ENCODE data around the gene PEX10. TPM values are rescaled to one million over a fixed set of nuclear protein-coding genes. Genes with fewer than 3 reads are reported as not detected.

Gene PEX10
- total RNA-seq, 2 donors from 2014 or later = 12.1 to 27.9 TPM

- Histone ChIP-seq H3K9me3 (no peaks in the 10 kb centered on the region), H3K4me3 (no peak overlapping the region), H3K36me3 (no peaks in the 10 kb centered on the region), H3K27ac (no peak overlapping the region), H3K4me1 (ENCODE audit: control insufficient read depth in 1 of 2, low read depth in 2 of 2) (no peaks in the 10 kb centered on the region), H3K27me3 (replicated peaks; ENCODE audit: insufficient read depth) (no peaks in the 10 kb centered on the region)
- ATAC-seq (ENCODE audit: insufficient number of reproducible peaks, low FRiP score, low read depth) (no peak), DNase-seq (ENCODE audit: low spot score) (no peak)
- TF ChIP-seq CTCF (IDR thresholded peaks at IDR 0.05) = no peak
These were observed 34.5 kb upstream of the PEX10 start for GRCh38 chr1:2446861-2447260.

- no peaks in the 10 kb centered on the region for H3K4me1 ChIP-seq (ENCODE audit: control insufficient read depth in 1 of 2, low read depth in 2 of 2)
- no peak overlapping the region for H3K27ac ChIP-seq
- TF ChIP-seq CTCF (IDR thresholded peaks at IDR 0.05) = no peak
- H3K9me3 ChIP-seq = no peaks in the 10 kb centered on the region
- ATAC-seq (ENCODE audit: insufficient number of reproducible peaks, low FRiP score, low read depth) = no peak
- H3K36me3 ChIP-seq = no peaks in the 10 kb centered on the region
- H3K4me3 ChIP-seq = no peak overlapping the region
- DNase-seq (ENCODE audit: low spot score) = no peak
- H3K27me3 ChIP-seq (replicated peaks; ENCODE audit: insufficient read depth) = no peaks in the 10 kb centered on the region
These were observed 34.0 kb upstream of the PEX10 start for GRCh38 chr1:2446394-2446793.

DNA sequence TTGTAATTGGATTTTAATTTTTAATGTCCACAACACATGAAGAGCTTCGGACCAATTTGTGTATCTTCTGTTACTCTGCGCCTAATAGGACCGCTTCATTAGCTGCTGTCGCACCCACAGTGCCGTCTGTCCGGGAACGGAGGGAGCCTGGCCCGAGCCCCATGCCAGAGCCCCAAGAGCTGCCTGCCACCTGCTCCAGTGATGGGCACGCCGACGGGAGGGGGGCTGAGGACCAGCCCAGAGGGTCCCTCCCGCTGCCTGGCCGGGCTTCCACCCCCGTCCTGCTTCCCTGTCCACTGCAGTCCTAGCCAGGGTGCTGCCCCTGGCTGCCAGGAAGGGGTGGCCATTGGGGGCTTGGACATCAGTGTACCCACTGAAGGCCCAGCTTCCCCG is 33.5 kb upstream of the PEX10 start:
- H3K9me3 ChIP-seq = no peaks in the 10 kb centered on the region
- no peak for DNase-seq (ENCODE audit: low spot score)
- no peaks in the 10 kb centered on the region for H3K4me1 ChIP-seq (ENCODE audit: control insufficient read depth in 1 of 2, low read depth in 2 of 2)
- H3K27me3 ChIP-seq (replicated peaks; ENCODE audit: insufficient read depth) = no peaks in the 10 kb centered on the region
- no peak overlapping the region for H3K27ac ChIP-seq
- ATAC-seq (ENCODE audit: insufficient number of reproducible peaks, low FRiP score, low read depth) = no peak
- H3K4me3 ChIP-seq = no peak overlapping the region
- TF ChIP-seq CTCF (IDR thresholded peaks at IDR 0.05) = no peak
- no peaks in the 10 kb centered on the region for H3K36me3 ChIP-seq

DNA sequence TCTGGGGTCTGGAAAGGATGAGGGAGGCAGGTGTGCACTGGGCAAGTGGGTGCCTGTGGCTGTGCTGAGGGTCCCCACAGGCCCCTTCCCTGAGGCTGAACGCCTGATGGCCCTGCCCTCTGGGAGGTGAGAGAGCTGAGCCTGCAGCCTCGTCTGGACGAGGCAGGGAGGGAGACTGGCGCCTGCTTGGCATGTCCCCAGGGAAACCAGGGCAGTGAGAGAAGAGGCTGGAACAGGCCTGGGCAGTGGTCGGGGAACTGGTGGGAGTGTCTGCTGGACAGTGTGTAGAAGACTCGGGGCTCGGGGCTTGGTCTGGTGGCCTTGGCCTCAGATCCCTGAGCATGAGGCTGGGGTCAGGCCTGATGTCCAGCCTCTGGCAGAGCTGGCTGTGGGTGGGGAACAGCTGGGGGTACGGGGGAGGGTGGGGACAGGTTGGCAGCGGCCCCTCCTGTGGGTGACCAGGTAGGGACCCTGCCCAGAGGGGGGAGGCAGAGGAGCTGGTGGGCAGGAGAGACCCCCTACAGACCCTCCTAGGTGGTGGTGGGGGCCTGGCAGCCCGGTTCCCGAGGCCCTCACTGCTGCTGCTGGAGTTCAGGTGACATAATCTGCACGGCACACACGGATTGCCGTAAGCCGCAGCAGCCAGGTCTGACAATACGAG is 32.9 kb upstream of the PEX10 start:
- ATAC-seq (ENCODE audit: insufficient number of reproducible peaks, low FRiP score, low read depth) = no peak
- no peaks in the 10 kb centered on the region for H3K4me1 ChIP-seq (ENCODE audit: control insufficient read depth in 1 of 2, low read depth in 2 of 2)
- no peak for DNase-seq (ENCODE audit: low spot score)
- H3K27ac ChIP-seq = no peak overlapping the region
- TF ChIP-seq CTCF (IDR thresholded peaks at IDR 0.05) = no peak
- H3K27me3 ChIP-seq (replicated peaks; ENCODE audit: insufficient read depth) = no peaks in the 10 kb centered on the region
- H3K9me3 ChIP-seq = no peaks in the 10 kb centered on the region
- no peaks in the 10 kb centered on the region for H3K36me3 ChIP-seq
- no peak overlapping the region for H3K4me3 ChIP-seq

DNA sequence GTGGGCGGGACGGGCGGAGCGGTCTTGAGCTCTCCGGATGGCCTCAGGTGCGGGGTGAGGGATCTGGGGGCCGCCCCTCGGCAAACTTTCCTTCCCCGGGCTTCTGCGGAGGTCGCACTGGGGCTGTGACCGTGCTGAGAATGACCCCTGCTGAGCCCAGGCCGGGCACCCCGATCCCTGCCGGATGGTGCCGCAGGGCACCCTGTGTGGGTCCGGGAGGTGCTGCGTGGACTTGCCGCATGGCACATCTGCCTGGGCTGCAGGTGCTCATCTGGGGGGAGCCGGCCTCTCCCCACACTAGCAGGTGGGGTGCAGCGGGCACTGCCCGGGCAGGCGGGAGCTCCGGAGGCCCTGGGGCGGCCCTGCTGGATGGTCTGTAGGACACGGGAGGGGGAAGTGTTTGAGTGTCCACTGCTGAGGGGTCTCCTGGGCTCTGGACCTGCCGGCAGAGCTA is 31.8 kb upstream of the PEX10 start:
- H3K4me3 ChIP-seq = no peak overlapping the region
- ATAC-seq (ENCODE audit: insufficient number of reproducible peaks, low FRiP score, low read depth) (no peak), DNase-seq (ENCODE audit: low spot score) (no peak)

More for the DNA sequence above, 31.8 kb upstream of the PEX10 start:
- Histone ChIP-seq H3K27me3 (replicated peaks; ENCODE audit: insufficient read depth) (no peaks in the 10 kb centered on the region), H3K36me3 (no peaks in the 10 kb centered on the region), H3K9me3 (no peaks in the 10 kb centered on the region), H3K4me1 (ENCODE audit: control insufficient read depth in 1 of 2, low read depth in 2 of 2) (no peaks in the 10 kb centered on the region), H3K27ac (no peak overlapping the region)
- TF ChIP-seq CTCF (IDR thresholded peaks at IDR 0.05) = no peak

Data from thoracic aorta (tissue), 2 donors.